HepG2 (cell line): Measurements from ENCODE around the gene ADM. TPM values are rescaled to one million over a fixed set of nuclear protein-coding genes. Genes with fewer than 3 reads are reported as not detected.

Source experiments
- ARID5B ChIP-seq: IDR thresholded peaks from 2 replicates; pipeline ENCODE4 v1.4.0; 2020; ENCODE audit warnings: mild to moderate bottlenecking, missing genetic modification reagents
- ATF7 ChIP-seq, 2 experiments: fragments of 450-650 bp in 1 of 2; sonication (generic) in 1 of 2; formaldehyde crosslinking in 1 of 2; IDR thresholded peaks; 2 replicates each; pipeline versions ENCODE4 v1.4.0 to v1.6.1; 2016 to 2020; ENCODE audit warnings: antibody characterized with exemption in 1 of 2, mild to moderate bottlenecking in 1 of 2, missing genetic modification reagents in 1 of 2
- CSRNP1 ChIP-seq: sonication (generic); formaldehyde crosslinking; IDR thresholded peaks from 2 replicates; pipeline ENCODE4 v1.8.1; 2023; ENCODE audit warnings: mild to moderate bottlenecking, missing genetic modification reagents
- CSRNP2 ChIP-seq: sonication (generic); formaldehyde crosslinking; conservative IDR thresholded peaks from 2 replicates; pipeline ENCODE4 v1.8.0; 2022; ENCODE audit warnings: low read depth, missing genetic modification reagents
- ETV6 ChIP-seq: sonication (generic); formaldehyde crosslinking; conservative IDR thresholded peaks from 2 replicates; pipeline ENCODE4 v1.4.0; 2020; ENCODE audit warnings: missing genetic modification reagents
- FOXP1 ChIP-seq, 2 experiments: fragments of 450-650 bp in 1 of 2; IDR thresholded peaks; 2 replicates each; pipeline ENCODE4 v1.6.1; 2017 to 2018; ENCODE audit warnings: antibody characterized with exemption in 1 of 2
- HES4 ChIP-seq: sonication (generic); formaldehyde crosslinking; IDR thresholded peaks from 2 replicates; pipeline ENCODE4 v1.9.0; 2021; ENCODE audit warnings: mild to moderate bottlenecking, missing genetic modification reagents, borderline replicate concordance
- NRL ChIP-seq: sonication (generic); formaldehyde crosslinking; IDR thresholded peaks from 2 replicates; pipeline ENCODE4 v1.5.0; 2020; ENCODE audit warnings: missing genetic modification reagents, mild to moderate bottlenecking, moderate library complexity, borderline replicate concordance
- SMARCC2 ChIP-seq: fragments of 450-650 bp; IDR thresholded peaks from 2 replicates; pipeline ENCODE4 v1.6.1; 2017; ENCODE audit warnings: antibody characterized with exemption, mild to moderate bottlenecking
- SMC3 ChIP-seq: IDR thresholded peaks from 2 replicates; pipeline ENCODE4 v1.6.1; 2011; ENCODE audit warnings: low read length, improper control_type of control experiment
- YEATS4 ChIP-seq: sonication (generic); formaldehyde crosslinking; IDR thresholded peaks from 2 replicates; pipeline ENCODE4 v1.4.0; 2020; ENCODE audit warnings: missing genetic modification reagents, borderline replicate concordance
- ZFX ChIP-seq: sonication (generic); formaldehyde crosslinking; IDR thresholded peaks from 2 replicates; pipeline ENCODE4 v1.4.0; 2020; ENCODE audit warnings: mild to moderate bottlenecking, low read depth, missing genetic modification reagents, moderate library complexity
- ZNF441 ChIP-seq: sonication (generic); formaldehyde crosslinking; IDR thresholded peaks from 2 replicates; pipeline ENCODE4 v1.7.0; 2021; ENCODE audit warnings: missing genetic modification reagents, borderline replicate concordance
- ZNF567 ChIP-seq: sonication (generic); formaldehyde crosslinking; IDR thresholded peaks from 2 replicates; pipeline ENCODE4 v1.8.1; 2023; ENCODE audit warnings: mild to moderate bottlenecking, missing genetic modification reagents, borderline replicate concordance
- ZNF724P ChIP-seq: sonication (generic); formaldehyde crosslinking; IDR thresholded peaks from 2 replicates; pipeline ENCODE4 v1.8.0; 2022; ENCODE audit warnings: missing genetic modification reagents, borderline replicate concordance
- polyA plus RNA-seq, 8 experiments: library from polyadenylated mRNA; depleted of rRNA in 3 of 8; stranded (reverse) in 7 of 8; unstranded in 1 of 8; fragments of >200 nt; fragmentation: Illumina TruSeq in 4 of 8; extraction: Trizol in 4 of 8; gene quantifications; 2 replicates each; pipeline versions ENCODE4 v1.2.1 to v1.2.3, GENCODE V29; 2011 to 2016; ENCODE audit warnings: low read depth in 4 of 8, missing spikeins in 1 of 8, mixed read lengths in 1 of 8; ENCODE audit not compliant: insufficient read depth in 1 of 8
- total RNA-seq, 5 experiments: library from RNA; depleted of rRNA; stranded (reverse); fragments of >200 nt; fragmentation: Illumina TruSeq; extraction: Trizol; gene quantifications; 2 replicates each; pipeline ENCODE4 v1.2.3, GENCODE V29; 2016; ENCODE audit warnings: low read depth in 1 of 5
- TF ChIP-seq, protein P1 (sequence below): sonication (generic); formaldehyde crosslinking; IDR thresholded peaks from 2 replicates; pipeline ENCODE4 v1.9.0; 2022; ENCODE audit warnings: missing genetic modification reagents, mild to moderate bottlenecking, borderline replicate concordance

Gene ADM
- total and polyA plus RNA-seq, 2 of the 13 experiments (the other 11 are each of a cell fraction or from before 2014, with no cell fraction given) = 10.7 to 26.1 TPM

DNA sequence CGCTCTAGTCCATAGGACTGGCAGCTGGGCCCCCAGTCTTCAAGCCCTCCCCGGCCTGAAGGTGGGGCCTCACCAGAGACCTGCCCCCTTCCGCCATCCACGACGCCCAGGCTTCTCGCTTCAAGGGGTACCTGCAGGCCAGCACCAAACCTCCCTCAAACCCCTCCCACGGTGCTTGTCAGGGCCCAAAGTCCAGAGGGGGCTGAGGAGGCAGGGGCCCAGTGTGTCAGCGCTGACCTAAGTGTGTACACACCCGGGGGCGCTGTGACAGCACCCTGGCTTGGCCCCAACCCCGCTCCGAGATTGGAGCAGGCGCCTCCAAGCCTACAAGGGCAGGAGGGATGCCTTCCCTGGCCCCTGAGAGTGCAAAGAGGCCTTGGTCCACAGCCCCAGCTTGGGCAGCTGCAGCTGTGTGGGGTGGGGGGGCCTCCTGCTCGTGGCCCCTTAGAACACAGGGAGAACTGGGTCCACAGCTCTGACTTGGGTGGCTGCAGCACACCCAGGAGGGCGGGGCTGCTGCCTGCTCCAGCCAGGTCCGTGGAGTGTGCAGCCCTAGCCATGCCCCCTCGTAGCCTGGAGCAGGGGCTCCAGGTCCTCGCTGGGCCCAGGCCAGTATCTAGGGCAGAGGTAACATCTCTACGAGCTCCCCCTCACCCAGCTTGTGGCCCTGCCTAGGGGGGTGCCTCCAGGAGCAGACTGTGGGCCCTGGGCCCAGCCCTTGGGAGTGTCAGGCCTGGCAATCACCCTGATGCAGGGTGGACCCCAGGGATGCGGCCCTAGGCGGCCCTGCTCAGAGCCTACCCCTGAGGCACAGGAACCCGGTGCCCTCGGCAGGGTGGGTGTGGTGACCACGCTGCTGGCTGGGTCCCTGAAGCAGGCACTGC lies 15.8 kb upstream of the ADM start (continued):
- TF ChIP-seq NRL (peak; percentile 27; the same call in 1 of the 2 replicates), CSRNP2 (no peak), ZFX (CRISPR knock-in tag) (peak; percentile 84; the same call in 1 of the 2 replicates), ZNF724P (CRISPR knock-in tag) (peak; percentile 34; the same call in 1 of the 2 replicates), YEATS4 (CRISPR knock-in tag) (peak; percentile 73; the same call in 1 of the 2 replicates), CSRNP1 (CRISPR knock-in tag) (peak; percentile 78; the same call in 1 of the 2 replicates), ZNF567 (CRISPR knock-in tag) (0 out of 2 replicates have a peak, but pooled peaks have one; percentile 21), HES4 (CRISPR knock-in tag) (no peak; the same call in 1 of the 2 replicates), ZNF441 (CRISPR knock-in tag) (peak; percentile 48; the same call in 1 of the 2 replicates), SMARCC2 (no peak), ETV6 (CRISPR knock-in tag) (no peak), ARID5B (CRISPR knock-in tag) (peak; percentile 84), ATF7 (IDR thresholded peaks at IDR 0.05) (no peak), ATF7 (CRISPR knock-in tag; IDR thresholded peaks at IDR 0.05) (peak; percentile 81), FOXP1 (IDR thresholded peaks at IDR 0.05) (no peak), FOXP1 (CRISPR knock-in tag; IDR thresholded peaks at IDR 0.05) (peak; percentile 75), SMC3 (no peak)
- TF ChIP-seq, protein P1, sequence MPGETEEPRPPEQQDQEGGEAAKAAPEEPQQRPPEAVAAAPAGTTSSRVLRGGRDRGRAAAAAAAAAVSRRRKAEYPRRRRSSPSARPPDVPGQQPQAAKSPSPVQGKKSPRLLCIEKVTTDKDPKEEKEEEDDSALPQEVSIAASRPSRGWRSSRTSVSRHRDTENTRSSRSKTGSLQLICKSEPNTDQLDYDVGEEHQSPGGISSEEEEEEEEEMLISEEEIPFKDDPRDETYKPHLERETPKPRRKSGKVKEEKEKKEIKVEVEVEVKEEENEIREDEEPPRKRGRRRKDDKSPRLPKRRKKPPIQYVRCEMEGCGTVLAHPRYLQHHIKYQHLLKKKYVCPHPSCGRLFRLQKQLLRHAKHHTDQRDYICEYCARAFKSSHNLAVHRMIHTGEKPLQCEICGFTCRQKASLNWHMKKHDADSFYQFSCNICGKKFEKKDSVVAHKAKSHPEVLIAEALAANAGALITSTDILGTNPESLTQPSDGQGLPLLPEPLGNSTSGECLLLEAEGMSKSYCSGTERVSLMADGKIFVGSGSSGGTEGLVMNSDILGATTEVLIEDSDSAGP (CRISPR knock-in tag) = peak; percentile 93
